G401.6 (cell line): ENCODE measurements around the gene TMEM109.
"Not testable (repeated sequence)": the region's sequence is repeated elsewhere in the genome, so short reads cannot be mapped to it uniquely, and the experiment has no call there.

Experiments used
- FAIRE-seq: peaks from 2 replicates; lab custom pipeline; 2012; peaks lifted over from hg19 to GRCh38; lab: Jason Lieb, UNC

Gene TMEM109

DNA sequence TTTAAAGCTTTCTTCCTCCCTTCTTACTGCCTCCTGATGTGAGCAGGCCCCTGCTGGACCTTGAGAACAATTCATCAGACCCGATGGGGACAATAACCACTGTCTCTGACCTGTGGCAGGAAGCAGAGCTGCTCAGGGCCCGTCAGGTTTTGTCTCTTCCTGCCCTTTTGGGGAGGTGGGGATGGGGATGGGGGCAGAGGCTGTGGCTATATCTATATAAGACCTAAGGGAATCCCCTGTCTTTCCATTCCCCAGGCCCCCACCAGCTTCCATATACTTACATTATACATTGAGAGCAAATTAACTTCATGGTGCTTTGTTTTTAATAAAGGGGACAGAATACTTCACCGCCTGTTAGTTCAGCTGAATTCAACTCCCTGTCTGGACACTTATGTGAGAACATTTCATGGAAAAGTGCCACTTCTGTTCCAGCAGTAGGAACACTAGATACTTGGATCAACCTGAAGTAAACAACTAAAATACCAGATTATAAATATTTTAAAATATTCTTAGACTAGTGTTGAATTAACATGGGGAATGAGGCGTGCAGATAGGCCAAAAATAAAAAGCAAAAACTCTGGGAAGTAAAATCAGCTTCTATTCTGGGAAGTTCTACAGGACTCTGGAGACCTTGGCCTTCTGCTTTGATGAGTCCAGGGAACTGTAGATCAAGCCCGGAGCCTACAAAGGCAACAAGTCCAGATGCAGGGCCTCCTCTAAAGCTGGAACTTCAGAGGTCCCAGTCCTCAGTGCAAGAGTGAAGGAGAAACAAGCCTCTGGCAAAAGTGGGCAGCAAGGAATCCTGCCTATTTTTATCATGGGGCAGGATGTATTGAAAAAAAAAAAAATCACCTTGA is 35.5 kb upstream of the TMEM109 start:
- no peak for FAIRE-seq

DNA sequence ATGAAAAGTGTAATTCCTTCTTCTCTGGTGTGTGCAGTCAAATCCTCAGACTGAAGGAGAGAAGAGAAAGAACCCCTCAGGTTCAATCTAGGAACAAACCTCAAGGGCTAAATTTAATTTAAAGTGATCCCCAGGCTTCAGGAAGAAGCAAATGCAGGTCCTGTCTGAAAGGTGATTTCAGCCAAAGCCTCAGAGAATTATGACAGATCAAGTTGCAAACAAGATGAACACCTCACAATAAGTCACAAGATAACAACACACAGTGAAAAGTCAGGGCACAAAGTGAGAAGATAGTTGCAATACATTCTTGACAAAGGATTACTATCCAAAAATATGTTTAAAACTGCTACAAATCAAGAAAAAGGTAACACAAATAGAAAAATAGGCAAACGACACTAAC is 34.9 kb upstream of the TMEM109 start:
- no peak for FAIRE-seq

DNA sequence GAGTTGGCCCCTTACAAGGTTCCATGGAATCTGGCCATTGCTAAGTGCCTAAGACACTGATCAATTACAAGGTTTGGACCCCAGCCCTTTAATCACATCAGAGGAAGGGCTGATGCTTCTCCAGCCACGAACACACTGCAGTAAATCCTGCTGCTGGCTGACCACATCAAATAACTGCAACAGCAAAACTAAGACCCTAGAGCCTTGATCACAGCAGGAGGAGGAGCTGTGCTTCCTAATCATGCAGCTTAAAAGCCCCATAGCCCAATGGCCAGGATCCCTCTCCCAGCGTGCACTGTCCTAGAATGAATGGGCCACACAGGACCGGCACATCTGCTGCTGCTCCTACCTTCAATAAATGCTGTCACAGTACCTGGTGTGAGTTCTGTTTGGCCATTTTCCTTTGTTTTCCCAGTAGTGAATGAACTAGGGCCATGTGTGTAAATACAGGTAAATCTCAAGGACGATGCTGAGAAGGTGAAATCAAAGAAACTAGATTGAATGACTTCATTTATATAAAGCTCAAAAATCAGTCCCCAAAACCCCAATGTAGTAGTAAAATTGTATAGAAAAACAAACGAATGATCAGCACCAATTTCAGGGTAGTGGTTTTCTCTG is 33.9 kb upstream of the TMEM109 start:
- FAIRE-seq = no peak

DNA sequence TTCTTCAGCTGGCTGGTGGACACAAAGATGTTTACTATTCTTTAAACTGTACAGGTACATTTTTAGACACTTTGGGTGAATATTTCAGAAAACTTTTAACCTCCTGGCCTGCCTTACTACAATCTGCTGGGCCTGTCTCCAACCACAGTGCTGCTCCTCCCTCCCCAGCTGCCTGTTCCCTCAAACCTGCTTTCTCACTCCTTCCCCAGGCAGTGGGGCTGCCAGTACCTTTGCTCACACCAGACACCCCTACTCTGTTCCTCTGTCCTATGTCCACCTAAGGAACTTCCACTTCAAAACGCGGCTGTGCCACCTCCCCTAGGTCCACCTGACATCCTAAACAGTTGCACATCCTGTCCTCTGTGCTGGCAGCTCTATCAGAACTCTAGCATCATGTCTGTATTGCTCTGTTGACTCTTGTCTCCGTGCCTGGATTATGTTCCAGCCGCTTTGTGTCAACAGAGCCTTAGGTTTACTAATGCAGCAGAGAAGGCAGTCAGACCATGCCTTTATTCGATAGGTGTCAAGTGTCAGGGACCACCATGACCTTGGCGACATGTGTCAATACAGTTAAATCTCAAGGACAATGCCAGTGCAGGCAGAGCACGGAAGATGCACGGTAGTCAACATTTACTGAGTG is 33.2 kb upstream of the TMEM109 start:
- FAIRE-seq = no peak

DNA sequence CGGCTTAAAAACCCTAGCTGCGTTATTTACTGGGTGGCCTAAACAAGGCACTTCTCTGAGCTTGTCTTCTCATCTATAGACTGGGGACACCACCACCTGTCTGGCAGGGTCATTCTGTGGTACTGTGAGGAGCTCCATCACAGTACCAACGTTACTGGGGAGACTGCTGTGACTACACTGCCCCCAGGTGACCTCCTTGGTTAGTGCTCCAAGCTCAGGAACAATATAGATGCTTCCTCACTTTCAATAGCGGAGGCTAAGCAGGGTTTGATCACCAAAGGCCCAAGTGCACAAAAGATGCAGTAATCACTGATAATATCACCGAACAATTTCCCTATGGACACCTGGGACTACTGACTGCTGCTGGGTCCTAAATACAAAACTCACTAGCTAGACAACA is 26.4 kb upstream of the TMEM109 start:
- no peak for FAIRE-seq

GRCh38 chr11:60889869-60890311 is 24.1 kb upstream of the TMEM109 start:
- no peak for FAIRE-seq

DNA sequence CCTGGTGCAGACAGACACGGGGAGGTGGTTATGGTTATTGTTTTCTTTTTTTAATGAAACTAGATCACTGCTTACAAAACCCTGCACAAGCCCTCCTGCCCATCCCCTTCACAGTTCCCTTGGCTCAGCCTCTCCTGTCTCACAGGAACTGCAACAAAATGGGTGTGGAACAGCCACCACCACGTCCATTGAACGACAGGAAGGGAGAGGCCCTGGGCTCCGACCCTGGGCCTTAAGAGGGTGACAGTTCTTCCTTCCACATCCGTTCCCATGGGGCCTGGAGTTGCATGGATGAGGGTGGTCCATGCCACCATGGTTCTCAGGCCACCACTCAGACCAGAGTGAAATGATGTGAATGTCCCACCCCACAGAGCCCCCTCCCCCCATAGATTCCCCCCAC is 23.3 kb upstream of the TMEM109 start:
- FAIRE-seq = no peak

DNA sequence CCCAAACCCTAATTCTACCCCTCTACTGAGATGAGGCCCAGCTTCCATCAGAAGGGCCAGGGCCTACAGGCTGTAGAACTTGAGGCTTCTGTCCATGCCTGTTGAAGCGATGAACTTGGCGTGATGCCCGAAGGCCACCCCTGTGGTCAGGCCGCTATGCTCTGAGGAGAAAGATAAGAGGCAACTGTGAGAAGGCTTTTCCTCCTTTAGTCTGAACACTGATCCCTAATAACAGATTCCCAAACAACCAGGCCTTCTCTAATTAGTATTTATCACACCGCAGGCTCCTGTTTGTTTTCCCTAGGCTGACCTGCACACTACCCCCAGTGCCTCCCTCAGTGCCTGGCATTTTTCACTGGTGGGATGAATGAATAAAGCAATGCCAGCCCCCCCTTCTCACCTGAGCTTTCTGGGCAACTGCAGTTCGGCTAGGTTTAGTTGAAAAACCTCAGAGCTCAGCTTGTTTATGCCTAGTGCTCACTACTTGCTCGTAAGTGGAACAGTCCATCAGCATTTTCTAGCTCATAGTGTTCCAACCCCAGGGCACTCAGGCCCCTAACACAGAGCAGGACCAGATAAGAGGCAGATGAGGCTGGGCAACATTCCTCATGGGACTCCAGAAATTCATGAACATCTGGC is 22.7 kb upstream of the TMEM109 start:
- FAIRE-seq = no peak

DNA sequence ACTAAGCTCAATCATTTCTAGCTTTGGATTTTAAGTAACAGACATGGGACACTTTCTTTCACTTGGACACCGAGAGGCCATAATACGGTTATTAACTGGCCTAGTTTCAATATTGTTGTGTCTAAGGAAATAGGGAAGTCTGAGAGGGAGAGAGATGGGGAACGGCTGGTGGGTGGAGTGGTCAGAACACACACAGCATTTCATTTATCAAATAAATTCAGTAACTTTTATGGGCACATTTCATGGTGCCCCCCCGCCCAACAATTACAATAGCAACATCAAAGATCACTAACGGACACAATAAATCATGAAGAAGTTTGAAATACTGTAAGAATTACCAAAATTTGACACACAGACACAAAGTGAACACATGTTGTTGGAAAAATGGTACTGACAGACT is 18.3 kb upstream of the TMEM109 start:
- no peak for FAIRE-seq

DNA sequence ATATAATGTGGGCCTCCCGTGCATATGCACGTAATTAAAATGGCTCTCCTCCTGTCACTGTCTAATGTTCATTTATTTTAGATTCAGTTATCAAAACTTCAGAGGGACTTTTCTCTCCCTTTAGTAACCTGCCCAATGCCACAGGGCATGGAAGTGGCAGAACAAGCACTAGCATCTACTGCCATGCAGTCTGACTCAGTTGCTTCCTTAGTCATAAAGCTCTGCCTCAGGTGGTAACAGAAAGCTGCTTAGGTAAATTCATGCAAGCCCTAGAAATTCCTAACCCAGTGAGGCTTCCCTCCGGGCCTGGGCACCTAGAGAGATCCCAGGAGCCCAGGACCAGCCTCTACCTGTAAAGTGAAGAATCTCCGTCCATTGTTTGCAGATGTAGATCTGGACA is 16.5 kb upstream of the TMEM109 start:
- no peak for FAIRE-seq

GRCh38 chr11:60899046-60899936 is 14.7 kb upstream of the TMEM109 start:
- FAIRE-seq = no peak

DNA sequence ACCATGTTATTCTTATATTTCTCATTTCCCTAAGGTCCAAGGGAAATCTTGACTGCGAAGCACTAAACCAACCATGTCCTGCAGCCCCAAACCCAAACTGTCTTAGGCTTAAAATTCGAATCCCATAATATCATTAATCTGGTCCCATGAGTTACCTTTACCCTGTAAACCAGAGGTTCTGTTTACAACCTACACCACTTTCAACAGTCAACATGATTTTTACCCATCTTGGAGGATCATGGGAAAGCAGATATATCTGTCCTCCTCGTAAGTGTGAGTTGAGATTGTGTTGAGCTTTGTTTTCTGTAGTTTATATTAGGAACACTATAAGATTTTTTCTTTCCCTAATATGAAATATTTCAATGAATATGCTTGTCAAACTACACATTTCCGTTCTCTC is 14.0 kb upstream of the TMEM109 start:
- no peak for FAIRE-seq

DNA sequence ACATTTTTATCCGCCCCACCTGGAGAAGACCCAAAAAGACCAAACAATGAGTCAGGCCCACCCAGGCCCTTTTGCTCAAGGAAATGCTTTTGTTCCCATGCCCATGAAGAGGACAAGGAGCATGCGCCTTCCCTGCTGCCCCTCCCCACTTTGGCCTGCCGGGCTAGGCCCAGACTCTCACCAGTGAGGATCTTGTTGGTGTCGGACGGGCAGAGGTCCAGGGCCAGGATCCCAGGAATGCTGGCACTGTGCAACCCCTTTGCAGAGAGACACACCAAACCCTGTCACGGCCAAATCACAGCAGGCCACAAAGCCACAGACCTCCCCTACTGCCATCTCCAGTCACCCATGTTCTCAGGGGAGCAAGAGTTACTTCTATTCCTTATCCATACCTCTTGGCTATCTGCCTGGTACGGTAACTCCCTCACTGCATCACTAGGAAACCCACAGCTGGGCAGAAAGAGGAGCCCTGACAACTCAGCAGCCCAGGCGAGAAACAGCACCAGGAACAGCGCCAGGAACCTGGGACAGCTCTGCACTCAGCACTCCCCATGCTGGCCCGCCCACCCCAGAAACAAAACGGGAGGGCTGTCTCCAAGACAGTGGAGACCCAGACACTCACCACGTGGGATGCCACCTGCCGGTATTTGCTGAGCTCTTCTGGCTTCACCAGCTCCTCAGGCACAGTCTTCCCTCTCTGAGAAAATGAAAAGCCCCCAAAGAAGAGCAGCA is 13.1 kb upstream of the TMEM109 start:
- no peak for FAIRE-seq

DNA sequence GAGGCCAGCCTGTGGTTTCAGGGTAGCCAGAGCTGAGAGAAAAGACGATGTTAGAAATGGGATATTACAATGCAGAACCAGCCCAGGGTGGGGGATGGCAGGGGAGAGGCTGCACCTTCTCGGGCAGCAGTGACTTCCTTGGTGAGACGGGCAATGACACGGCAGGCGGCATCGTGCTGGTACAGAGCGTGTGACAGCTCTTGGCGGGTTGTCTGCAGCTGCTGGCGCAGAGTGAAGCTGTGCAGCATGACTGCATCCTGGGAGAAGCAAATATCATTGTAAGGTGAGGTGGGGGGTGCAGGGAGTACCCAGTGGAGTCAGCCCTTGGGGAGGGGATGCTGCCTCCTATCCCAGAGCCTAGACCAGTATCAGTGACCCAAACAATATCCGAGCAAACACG is 11.3 kb upstream of the TMEM109 start:
- no peak for FAIRE-seq

- FAIRE-seq = no peak
Measured at GRCh38 chr11:60905047-60905446, 8.9 kb upstream of the TMEM109 start.

- FAIRE-seq = no peak
Measured at GRCh38 chr11:60905551-60906113, 8.3 kb upstream of the TMEM109 start.

- FAIRE-seq = peak; percentile 97
Measured at GRCh38 chr11:60906132-60906972, 7.6 kb upstream of the TMEM109 start, which contains the start of gene PRPF19. PRPF19 (minus strand) TSS chr11:60906585; CDS start chr11:60906382, 203 bp downstream.

- no peak for FAIRE-seq
Measured at GRCh38 chr11:60908803-60909202, 5.2 kb upstream of the TMEM109 start.

DNA sequence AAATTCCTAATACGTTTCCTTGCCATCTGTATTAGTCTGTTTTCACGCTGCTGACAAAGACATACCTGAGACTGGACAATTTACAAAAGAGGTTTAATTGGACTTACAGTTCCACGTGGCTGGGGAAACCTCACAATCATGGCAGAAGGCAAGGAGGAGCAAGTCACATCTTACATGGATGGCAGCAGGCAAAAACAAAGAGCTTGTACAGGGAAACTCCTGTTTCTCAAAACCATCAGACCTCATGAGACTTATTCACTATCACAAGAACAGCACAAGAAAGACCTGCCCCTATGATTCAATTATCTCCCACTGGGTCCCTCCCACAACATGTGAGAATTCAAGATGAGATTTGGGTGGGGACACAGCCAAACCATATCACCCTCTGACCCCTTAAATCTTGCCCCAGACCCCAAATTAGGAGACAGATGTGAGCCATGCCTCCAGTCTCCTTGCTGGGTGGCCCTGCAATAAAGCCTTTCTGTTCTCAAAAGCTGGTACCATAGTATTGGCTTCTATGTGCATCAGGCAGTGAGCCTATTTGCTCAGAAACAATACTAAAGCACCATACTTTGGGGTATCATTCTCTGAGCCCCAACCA is 4.2 kb upstream of the TMEM109 start:
- FAIRE-seq = not testable (repeated sequence)
